Measurements from ENCODE around the gene AHCY. TPM values are rescaled to one million over a fixed set of nuclear protein-coding genes. Genes with fewer than 3 reads are reported as not detected.

Gene AHCY
- total RNA-seq, 1 experiment from 2014 or later, result 350 TPM

DNA sequence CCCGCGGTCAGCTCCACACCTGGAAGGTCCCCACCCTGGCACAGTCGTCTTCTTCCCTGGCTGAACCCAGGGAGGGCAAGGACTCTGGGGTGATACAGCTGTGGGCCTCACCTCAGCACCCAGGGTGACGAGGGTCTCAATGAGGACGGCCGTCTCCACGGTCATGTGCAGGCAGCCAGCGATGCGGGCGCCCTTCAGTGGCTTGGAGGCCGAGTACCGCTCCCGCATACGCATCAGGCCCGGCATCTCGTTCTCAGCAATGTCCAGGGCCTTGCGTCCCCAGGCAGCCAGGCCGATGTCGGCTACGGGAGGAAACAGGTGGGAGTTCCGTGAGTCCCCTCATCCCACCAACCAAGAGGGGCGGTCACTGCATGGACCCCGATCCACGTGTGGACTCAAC, 7.9 kb downstream of the AHCY start:
- Histone ChIP-seq H4K20me1 (ENCODE audit: insufficient read depth) (peaks cover 12% of the 10 kb centered on the region; the same call in 1 of the 2 replicates), H3K9ac (ENCODE audit: low read length) (no peak overlapping the region), H3K27ac (ENCODE audit: low read depth, low read length) (no peak overlapping the region), H2AFZ (ENCODE audit: low read depth, low read length, poor library complexity, severe bottlenecking) (no peak overlapping the region), H3K27me3 (ENCODE audit: insufficient read depth, low read length) (no peaks in the 10 kb centered on the region), H3K79me2 (ENCODE audit: insufficient read depth, low read length) (peaks cover 84% of the 10 kb centered on the region), H3K4me2 (ENCODE audit: low read length) (no peak overlapping the region), H3K9me2 (ENCODE audit: insufficient read depth) (no peaks in the 10 kb centered on the region), H3K9me3 (ENCODE audit: control insufficient read depth in 1 of 2, insufficient read depth in 1 of 2, low read depth in 1 of 2, low read length in 2 of 2) (no peaks in the 10 kb centered on the region), H3K4me3 (replicated peaks in 1 of 2; ENCODE audit: low read depth in 1 of 2, low read length in 2 of 2) (no peak overlapping the region), H3K4me1 (ENCODE audit: control insufficient read depth in 1 of 2, insufficient read depth in 2 of 2, low read length in 2 of 2) (peaks cover 0 to 11% of the 10 kb centered on the region in 2 experiments; a peak in 1 of 4 replicates), H3K36me3 (ENCODE audit: control insufficient read depth in 1 of 2, insufficient read depth in 2 of 2, low read length in 2 of 2) (peaks cover 47 to 71% of the 10 kb centered on the region in 2 experiments)
- TF ChIP-seq ELF1 (IDR thresholded peaks at IDR 0.05; ENCODE audit: borderline replicate concordance, low read depth) (no peak), ZNF274 (IDR thresholded peaks at IDR 0.05; ENCODE audit: low read depth, low read length) (no peak), SIN3A (IDR thresholded peaks at IDR 0.05; ENCODE audit: low read depth) (no peak), CEBPB (IDR thresholded peaks at IDR 0.05; ENCODE audit: low read depth) (no peak), SP1 (IDR thresholded peaks at IDR 0.05; ENCODE audit: low read depth) (no peak), EGR1 (IDR thresholded peaks at IDR 0.05; ENCODE audit: low read depth) (no peak), TCF7L2 (IDR thresholded peaks at IDR 0.05; ENCODE audit: borderline replicate concordance, extremely low read depth, insufficient read depth, insufficient read length) (no peak), YY1 (IDR thresholded peaks at IDR 0.05; ENCODE audit: extremely low read depth, insufficient replicate concordance, low read depth, low read length) (no peak), POLR2AphosphoS5 (IDR thresholded peaks at IDR 0.05; ENCODE audit: low read depth, low read length) (no peak), EZH2 (IDR thresholded peaks at IDR 0.05) (no peak), RAD21 (IDR thresholded peaks at IDR 0.05; ENCODE audit: low read depth) (no peak), SRF (IDR thresholded peaks at IDR 0.05; ENCODE audit: low read depth) (no peak)
- TF ChIP-seq, protein P1, sequence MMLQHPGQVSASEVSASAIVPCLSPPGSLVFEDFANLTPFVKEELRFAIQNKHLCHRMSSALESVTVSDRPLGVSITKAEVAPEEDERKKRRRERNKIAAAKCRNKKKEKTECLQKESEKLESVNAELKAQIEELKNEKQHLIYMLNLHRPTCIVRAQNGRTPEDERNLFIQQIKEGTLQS (IDR thresholded peaks at IDR 0.05), result no peak
- TF ChIP-seq, protein P2, sequence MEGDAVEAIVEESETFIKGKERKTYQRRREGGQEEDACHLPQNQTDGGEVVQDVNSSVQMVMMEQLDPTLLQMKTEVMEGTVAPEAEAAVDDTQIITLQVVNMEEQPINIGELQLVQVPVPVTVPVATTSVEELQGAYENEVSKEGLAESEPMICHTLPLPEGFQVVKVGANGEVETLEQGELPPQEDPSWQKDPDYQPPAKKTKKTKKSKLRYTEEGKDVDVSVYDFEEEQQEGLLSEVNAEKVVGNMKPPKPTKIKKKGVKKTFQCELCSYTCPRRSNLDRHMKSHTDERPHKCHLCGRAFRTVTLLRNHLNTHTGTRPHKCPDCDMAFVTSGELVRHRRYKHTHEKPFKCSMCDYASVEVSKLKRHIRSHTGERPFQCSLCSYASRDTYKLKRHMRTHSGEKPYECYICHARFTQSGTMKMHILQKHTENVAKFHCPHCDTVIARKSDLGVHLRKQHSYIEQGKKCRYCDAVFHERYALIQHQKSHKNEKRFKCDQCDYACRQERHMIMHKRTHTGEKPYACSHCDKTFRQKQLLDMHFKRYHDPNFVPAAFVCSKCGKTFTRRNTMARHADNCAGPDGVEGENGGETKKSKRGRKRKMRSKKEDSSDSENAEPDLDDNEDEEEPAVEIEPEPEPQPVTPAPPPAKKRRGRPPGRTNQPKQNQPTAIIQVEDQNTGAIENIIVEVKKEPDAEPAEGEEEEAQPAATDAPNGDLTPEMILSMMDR (IDR thresholded peaks at IDR 0.05 in 2 of 3, conservative IDR thresholded peaks at IDR 0.05 in 1 of 3; ENCODE audit: borderline replicate concordance in 1 of 3, insufficient read depth in 1 of 3, low read depth in 2 of 3, low read length in 2 of 3), result no peak
- TF ChIP-seq, protein P3, sequence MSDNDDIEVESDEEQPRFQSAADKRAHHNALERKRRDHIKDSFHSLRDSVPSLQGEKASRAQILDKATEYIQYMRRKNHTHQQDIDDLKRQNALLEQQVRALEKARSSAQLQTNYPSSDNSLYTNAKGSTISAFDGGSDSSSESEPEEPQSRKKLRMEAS (IDR thresholded peaks at IDR 0.05), result no peak
- TF ChIP-seq, protein P4, sequence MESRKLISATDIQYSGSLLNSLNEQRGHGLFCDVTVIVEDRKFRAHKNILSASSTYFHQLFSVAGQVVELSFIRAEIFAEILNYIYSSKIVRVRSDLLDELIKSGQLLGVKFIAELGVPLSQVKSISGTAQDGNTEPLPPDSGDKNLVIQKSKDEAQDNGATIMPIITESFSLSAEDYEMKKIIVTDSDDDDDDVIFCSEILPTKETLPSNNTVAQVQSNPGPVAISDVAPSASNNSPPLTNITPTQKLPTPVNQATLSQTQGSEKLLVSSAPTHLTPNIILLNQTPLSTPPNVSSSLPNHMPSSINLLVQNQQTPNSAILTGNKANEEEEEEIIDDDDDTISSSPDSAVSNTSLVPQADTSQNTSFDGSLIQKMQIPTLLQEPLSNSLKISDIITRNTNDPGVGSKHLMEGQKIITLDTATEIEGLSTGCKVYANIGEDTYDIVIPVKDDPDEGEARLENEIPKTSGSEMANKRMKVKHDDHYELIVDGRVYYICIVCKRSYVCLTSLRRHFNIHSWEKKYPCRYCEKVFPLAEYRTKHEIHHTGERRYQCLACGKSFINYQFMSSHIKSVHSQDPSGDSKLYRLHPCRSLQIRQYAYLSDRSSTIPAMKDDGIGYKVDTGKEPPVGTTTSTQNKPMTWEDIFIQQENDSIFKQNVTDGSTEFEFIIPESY (IDR thresholded peaks at IDR 0.05; ENCODE audit: extremely low read depth, insufficient replicate concordance, low read length), result no peak
- TF ChIP-seq, protein P5, sequence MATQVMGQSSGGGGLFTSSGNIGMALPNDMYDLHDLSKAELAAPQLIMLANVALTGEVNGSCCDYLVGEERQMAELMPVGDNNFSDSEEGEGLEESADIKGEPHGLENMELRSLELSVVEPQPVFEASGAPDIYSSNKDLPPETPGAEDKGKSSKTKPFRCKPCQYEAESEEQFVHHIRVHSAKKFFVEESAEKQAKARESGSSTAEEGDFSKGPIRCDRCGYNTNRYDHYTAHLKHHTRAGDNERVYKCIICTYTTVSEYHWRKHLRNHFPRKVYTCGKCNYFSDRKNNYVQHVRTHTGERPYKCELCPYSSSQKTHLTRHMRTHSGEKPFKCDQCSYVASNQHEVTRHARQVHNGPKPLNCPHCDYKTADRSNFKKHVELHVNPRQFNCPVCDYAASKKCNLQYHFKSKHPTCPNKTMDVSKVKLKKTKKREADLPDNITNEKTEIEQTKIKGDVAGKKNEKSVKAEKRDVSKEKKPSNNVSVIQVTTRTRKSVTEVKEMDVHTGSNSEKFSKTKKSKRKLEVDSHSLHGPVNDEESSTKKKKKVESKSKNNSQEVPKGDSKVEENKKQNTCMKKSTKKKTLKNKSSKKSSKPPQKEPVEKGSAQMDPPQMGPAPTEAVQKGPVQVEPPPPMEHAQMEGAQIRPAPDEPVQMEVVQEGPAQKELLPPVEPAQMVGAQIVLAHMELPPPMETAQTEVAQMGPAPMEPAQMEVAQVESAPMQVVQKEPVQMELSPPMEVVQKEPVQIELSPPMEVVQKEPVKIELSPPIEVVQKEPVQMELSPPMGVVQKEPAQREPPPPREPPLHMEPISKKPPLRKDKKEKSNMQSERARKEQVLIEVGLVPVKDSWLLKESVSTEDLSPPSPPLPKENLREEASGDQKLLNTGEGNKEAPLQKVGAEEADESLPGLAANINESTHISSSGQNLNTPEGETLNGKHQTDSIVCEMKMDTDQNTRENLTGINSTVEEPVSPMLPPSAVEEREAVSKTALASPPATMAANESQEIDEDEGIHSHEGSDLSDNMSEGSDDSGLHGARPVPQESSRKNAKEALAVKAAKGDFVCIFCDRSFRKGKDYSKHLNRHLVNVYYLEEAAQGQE (IDR thresholded peaks at IDR 0.05; ENCODE audit: low read depth), result no peak
- no TSS peak for BruUV-seq (replicated peaks)
- ChIA-PET RAD21 (ENCODE audit: low non-redundant PET in 1 of 2, low total read pairs in 2 of 2, uncharacterized antibody in 2 of 2, unreplicated experiment in 2 of 2) (no interaction called here), POLR2A (no interaction called here), CTCF (no interaction called here)
- no peak for DNase-seq (ENCODE audit: low read depth, low spot score)
- no peak for ATAC-seq
- intact Hi-C loops (cut with micrococcal nuclease), result no loop called here

All from HCT116 (cell line).